Stimulated activated CD4-positive, alpha-beta T cell treated with anti-CD3 and anti-CD28 coated beads, Interleukin-1b, Interleukin-23, amount 100 ng/mL, for 48 hours (primary cell): Measurements from ENCODE around the gene STEAP1.

Experiments
- DNase-seq: peaks from one replicate; pipeline ENCODE4 v3.0.0-alpha.2; 2020

STEAP1 gene

DNA sequence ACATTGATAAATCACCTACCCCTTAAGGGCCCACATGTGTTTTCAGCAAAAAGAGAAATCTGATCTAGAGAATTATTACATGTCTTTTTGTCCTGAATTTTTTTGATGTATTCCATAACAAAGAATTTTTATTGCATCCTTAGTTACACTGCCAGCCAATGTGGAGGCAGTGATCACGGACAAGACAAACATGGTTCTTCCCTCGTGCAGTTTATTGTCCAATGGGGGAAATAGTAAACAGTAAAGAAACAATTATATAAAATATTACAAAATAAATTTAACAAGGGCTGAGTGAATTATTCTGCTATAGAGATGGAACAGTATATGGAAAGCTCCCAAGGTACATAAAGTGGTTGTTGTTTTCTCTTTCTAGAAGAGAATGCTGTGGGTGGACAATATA is 59.3 kb downstream of the STEAP1 start:
- DNase-seq = no peak
